Caco-2 (cell line): ENCODE measurements around the gene ELMO2. TPM values are rescaled to one million over a fixed set of nuclear protein-coding genes. Genes with fewer than 3 reads are reported as not detected.

ENCODE experiments used
- BruUV-seq: library from RNA; stranded (reverse); fragments of 400-500 nt; replicated peaks from 2 replicates; lab custom pipeline; 2021; lab: Mats Ljungman, UMichigan
- CTCF ChIA-PET: fragments of 300-600 bp; sonication (Branson Sonifier 250); formaldehyde crosslinking; loops from one replicate; lab custom pipeline; 2022; ENCODE audit warnings: antibody characterized with exemption; lab: Charles Lee
- POLR2A ChIA-PET: fragments of 300-600 bp; sonication (Branson Sonifier 250); formaldehyde crosslinking; loops from one replicate; lab custom pipeline; 2022; ENCODE audit warnings: antibody characterized with exemption; lab: Charles Lee
- DNase-seq, 2 experiments: peaks; one replicate each; pipeline versions ENCODE4 v3.0.0 to v3.0.0-alpha.2; 2020 to 2022
- H3K27me3 ChIP-seq: replicated peaks from 2 replicates; pipeline ENCODE4 v1.6.0; 2011; ENCODE audit warnings: low read length; ENCODE audit not compliant: control insufficient read depth, insufficient read depth
- H3K36me3 ChIP-seq: 2 replicates; pipeline ENCODE4 v1.5.1; 2011; ENCODE audit warnings: low read length; ENCODE audit not compliant: control insufficient read depth, insufficient read depth
- H3K4me1 ChIP-seq: fragments of 250-450 bp; sonication (Bioruptor Pico); 2 replicates; pipeline ENCODE4 v1.5.1; 2020; ENCODE audit warnings: mild to moderate bottlenecking
- H3K4me3 ChIP-seq: 2 replicates; pipeline ENCODE4 v1.5.1; 2011; ENCODE audit warnings: low read depth, mild to moderate bottlenecking, control low read depth, low read length
- H3K9me3 ChIP-seq: fragments of 250-450 bp; sonication (Bioruptor Pico); 2 replicates; pipeline ENCODE4 v1.5.1; 2020; ENCODE audit warnings: mild to moderate bottlenecking, moderate library complexity
- H3K27ac Mint-ChIP-seq: one replicate; pipeline ENCODE4 v1.8.0; 2022; ENCODE audit warnings: mixed read lengths; ENCODE audit not compliant: unreplicated experiment
- H3K27me3 Mint-ChIP-seq: one replicate; pipeline ENCODE4 v1.8.0; 2022; ENCODE audit warnings: mixed read lengths; ENCODE audit not compliant: insufficient read depth, unreplicated experiment
- H3K36me3 Mint-ChIP-seq: one replicate; pipeline ENCODE4 v1.8.0; 2022; ENCODE audit warnings: mild to moderate bottlenecking, mixed read lengths; ENCODE audit not compliant: insufficient read depth, unreplicated experiment
- H3K4me1 Mint-ChIP-seq: one replicate; pipeline ENCODE4 v1.8.0; 2022; ENCODE audit warnings: low read depth, mixed read lengths; ENCODE audit not compliant: unreplicated experiment
- H3K4me3 Mint-ChIP-seq: one replicate; pipeline ENCODE4 v1.8.0; 2022; ENCODE audit warnings: mild to moderate bottlenecking, moderate library complexity, mixed read lengths; ENCODE audit not compliant: unreplicated experiment
- H3K9me3 Mint-ChIP-seq: one replicate; pipeline ENCODE4 v1.8.0; 2022; ENCODE audit warnings: mixed read lengths; ENCODE audit not compliant: unreplicated experiment
- intact Hi-C: fragments of 100-400 bp; cut with micrococcal nuclease; formaldehyde crosslinking; loops from one replicate; pipeline ENCODE4 v1.10.0; 2022; ENCODE audit not compliant: unreplicated experiment
- total RNA-seq: library from RNA; stranded (reverse); gene quantifications from 2 replicates; pipeline ENCODE4 v1.2.3, GENCODE V29; 2022
- TF ChIP-seq, protein P1 (sequence below), 2 experiments: fragments of 200-600 bp in 1 of 2; IDR thresholded peaks; 1 replicate in 1 of 2; 2 replicates in 1 of 2; pipeline versions ENCODE4 v1.5.1 to v1.8.0; 2011 to 2022; ENCODE audit warnings: antibody characterized with exemption in 1 of 2, control low read depth in 1 of 2, inconsistent platforms in 1 of 2, low read depth in 1 of 2, low read length in 1 of 2, mild to moderate bottlenecking in 1 of 2, moderate library complexity in 1 of 2; ENCODE audit not compliant: insufficient read depth in 1 of 2, severe bottlenecking in 1 of 2, unreplicated experiment in 1 of 2

The ELMO2 gene
- total RNA-seq, 1 experiment from 2014 or later = 82.4 TPM

DNA sequence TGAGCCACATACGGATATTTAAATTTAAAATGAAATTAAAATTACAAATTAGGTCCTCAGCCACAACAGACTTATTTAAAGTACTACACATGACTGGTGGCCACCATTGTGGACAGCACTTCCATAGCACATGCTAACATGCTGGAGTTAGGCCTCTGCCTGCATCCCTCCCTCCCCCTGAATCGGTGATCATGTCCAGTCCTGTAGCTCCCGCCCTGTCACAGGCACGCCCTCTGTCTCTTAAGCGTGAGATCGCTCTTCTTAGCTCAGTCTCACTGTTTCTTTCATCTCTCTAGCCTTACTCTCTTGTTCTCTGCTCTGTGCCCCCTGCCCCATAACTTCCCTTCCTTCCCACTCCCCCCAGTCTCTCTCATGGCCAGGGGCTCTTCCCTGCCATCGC is 28.9 kb downstream of the ELMO2 start:
- Histone ChIP-seq H3K4me3 (no peak overlapping the region), H3K27me3 (no peaks in the 10 kb centered on the region), H3K4me1 (peaks cover 10% of the 10 kb centered on the region; the same call in 1 of the 2 replicates), H3K9me3 (no peaks in the 10 kb centered on the region), H3K36me3 (peaks cover 9% of the 10 kb centered on the region)
- Mint-ChIP-seq H3K9me3 (no peaks in the 10 kb centered on the region), H3K4me3 (no peak overlapping the region), H3K36me3 (peaks cover 36% of the 10 kb centered on the region), H3K4me1 (peaks cover 8% of the 10 kb centered on the region), H3K27me3 (no peaks in the 10 kb centered on the region), H3K27ac (no peak overlapping the region)
- intact Hi-C loops = no loop called here
- TF ChIP-seq, protein P1, sequence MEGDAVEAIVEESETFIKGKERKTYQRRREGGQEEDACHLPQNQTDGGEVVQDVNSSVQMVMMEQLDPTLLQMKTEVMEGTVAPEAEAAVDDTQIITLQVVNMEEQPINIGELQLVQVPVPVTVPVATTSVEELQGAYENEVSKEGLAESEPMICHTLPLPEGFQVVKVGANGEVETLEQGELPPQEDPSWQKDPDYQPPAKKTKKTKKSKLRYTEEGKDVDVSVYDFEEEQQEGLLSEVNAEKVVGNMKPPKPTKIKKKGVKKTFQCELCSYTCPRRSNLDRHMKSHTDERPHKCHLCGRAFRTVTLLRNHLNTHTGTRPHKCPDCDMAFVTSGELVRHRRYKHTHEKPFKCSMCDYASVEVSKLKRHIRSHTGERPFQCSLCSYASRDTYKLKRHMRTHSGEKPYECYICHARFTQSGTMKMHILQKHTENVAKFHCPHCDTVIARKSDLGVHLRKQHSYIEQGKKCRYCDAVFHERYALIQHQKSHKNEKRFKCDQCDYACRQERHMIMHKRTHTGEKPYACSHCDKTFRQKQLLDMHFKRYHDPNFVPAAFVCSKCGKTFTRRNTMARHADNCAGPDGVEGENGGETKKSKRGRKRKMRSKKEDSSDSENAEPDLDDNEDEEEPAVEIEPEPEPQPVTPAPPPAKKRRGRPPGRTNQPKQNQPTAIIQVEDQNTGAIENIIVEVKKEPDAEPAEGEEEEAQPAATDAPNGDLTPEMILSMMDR (IDR thresholded peaks at IDR 0.05; ENCODE audit: insufficient read depth in 1 of 2, low read depth in 1 of 2, low read length in 1 of 2, severe bottlenecking in 1 of 2, unreplicated experiment in 1 of 2) = no peak
- ChIA-PET POLR2A (interaction anchor here (0.9 to 1.1 kb wide), 2 partner anchors 20 to 29 kb away, joined by 3 to 4 read pairs; partner anchors contain the start of gene ELMO2), CTCF (interaction anchor here (0.6 to 2.1 kb wide), 3 partner anchors 14 to 27 kb away, joined by 3 to 8 read pairs (median 3); no protein-coding TSS in a partner anchor)
- DNase-seq = no peak
- BruUV-seq = no TSS peak

DNA sequence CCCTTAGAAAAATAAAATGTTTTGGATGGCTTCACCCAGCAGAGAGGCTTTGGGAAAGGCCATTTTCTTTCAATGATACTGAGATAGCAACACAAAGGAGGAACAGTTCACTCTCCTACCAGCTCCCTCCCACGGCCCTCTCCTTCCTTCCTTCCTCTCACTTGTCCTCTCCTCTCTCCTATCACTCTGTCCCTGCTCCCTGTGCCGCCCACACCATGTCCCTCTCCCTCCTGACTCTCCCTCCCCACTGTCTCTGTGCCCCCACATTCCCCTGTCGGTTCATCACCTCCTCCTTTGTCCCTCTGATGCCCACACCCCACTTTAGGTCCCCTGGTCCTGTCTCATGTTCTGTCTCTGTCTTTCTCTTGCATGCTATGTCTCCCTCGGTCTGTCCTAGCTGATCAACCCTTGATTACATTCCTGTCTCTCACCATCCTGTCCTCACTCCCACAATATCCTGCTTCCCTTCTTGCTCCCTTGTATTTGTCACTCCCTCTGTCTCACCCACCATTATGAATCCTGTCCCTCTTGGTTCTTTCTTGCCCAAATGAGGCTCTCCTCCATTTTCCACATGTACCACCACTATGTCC is 30.1 kb downstream of the ELMO2 start:
- no TSS peak for BruUV-seq
- H3K4me1 Mint-ChIP-seq = peaks cover 8% of the 10 kb centered on the region
- DNase-seq = no peak
- TF ChIP-seq, protein P1 (IDR thresholded peaks at IDR 0.05; ENCODE audit: insufficient read depth in 1 of 2, low read depth in 1 of 2, low read length in 1 of 2, severe bottlenecking in 1 of 2, unreplicated experiment in 1 of 2) = no peak
- Histone ChIP-seq H3K4me1 (peaks cover 10% of the 10 kb centered on the region; the same call in 1 of the 2 replicates), H3K27me3 (no peaks in the 10 kb centered on the region), H3K4me3 (no peak overlapping the region), H3K9me3 (no peaks in the 10 kb centered on the region), H3K36me3 (peaks cover 13% of the 10 kb centered on the region)
- intact Hi-C loops = no loop called here
- ChIA-PET CTCF (no interaction called here), POLR2A (interaction anchor here (0.6 kb wide), 1 partner anchor 12 kb away, joined by 5 read pairs; no protein-coding TSS in a partner anchor)
- no peaks in the 10 kb centered on the region for H3K27me3 Mint-ChIP-seq
- no peak overlapping the region for H3K27ac Mint-ChIP-seq
- peaks cover 44% of the 10 kb centered on the region for H3K36me3 Mint-ChIP-seq
- H3K4me3 Mint-ChIP-seq = no peak overlapping the region
- no peaks in the 10 kb centered on the region for H3K9me3 Mint-ChIP-seq

DNA sequence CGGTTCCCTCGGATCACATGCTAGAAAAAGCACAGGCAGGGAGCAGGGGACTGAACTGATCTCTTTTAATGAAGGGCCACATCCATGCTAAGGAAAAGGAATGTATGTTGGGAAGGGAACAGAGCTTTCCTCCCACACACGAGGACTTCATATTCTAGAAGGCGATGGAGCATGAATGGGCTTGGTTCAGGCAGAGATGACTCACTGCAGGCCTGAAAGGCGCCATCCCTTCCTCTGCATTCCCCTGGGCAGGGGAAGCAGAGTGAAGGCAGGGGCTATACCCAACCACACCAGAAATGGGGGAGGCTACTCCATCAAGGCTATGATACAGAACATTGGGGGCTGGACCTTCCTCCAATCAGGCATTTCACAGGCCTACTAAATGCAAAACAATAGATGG is 30.6 kb downstream of the ELMO2 start:
- Mint-ChIP-seq H3K4me3 (no peak overlapping the region), H3K4me1 (peaks cover 8% of the 10 kb centered on the region), H3K36me3 (peaks cover 50% of the 10 kb centered on the region), H3K9me3 (no peaks in the 10 kb centered on the region), H3K27ac (no peak overlapping the region), H3K27me3 (no peaks in the 10 kb centered on the region)
- no peak for DNase-seq
- no TSS peak for BruUV-seq
- intact Hi-C loops = no loop called here
- peaks cover 10% of the 10 kb centered on the region; the same call in 1 of the 2 replicates for H3K4me1 ChIP-seq
- H3K4me3 ChIP-seq = no peak overlapping the region
- ChIA-PET POLR2A (no interaction called here), CTCF (no interaction called here)
- TF ChIP-seq, protein P1 (IDR thresholded peaks at IDR 0.05; ENCODE audit: insufficient read depth in 1 of 2, low read depth in 1 of 2, low read length in 1 of 2, severe bottlenecking in 1 of 2, unreplicated experiment in 1 of 2) = no peak
- peaks cover 16% of the 10 kb centered on the region for H3K36me3 ChIP-seq
- H3K27me3 ChIP-seq = no peaks in the 10 kb centered on the region
- no peaks in the 10 kb centered on the region for H3K9me3 ChIP-seq
